NCI-H82 (cell line): ENCODE measurements around the gene NID2.

Experiments used
- DNase-seq: peaks from one replicate; lab custom pipeline; 2025; lab: John Stamatoyannopoulos, UW

Gene NID2, protein sequence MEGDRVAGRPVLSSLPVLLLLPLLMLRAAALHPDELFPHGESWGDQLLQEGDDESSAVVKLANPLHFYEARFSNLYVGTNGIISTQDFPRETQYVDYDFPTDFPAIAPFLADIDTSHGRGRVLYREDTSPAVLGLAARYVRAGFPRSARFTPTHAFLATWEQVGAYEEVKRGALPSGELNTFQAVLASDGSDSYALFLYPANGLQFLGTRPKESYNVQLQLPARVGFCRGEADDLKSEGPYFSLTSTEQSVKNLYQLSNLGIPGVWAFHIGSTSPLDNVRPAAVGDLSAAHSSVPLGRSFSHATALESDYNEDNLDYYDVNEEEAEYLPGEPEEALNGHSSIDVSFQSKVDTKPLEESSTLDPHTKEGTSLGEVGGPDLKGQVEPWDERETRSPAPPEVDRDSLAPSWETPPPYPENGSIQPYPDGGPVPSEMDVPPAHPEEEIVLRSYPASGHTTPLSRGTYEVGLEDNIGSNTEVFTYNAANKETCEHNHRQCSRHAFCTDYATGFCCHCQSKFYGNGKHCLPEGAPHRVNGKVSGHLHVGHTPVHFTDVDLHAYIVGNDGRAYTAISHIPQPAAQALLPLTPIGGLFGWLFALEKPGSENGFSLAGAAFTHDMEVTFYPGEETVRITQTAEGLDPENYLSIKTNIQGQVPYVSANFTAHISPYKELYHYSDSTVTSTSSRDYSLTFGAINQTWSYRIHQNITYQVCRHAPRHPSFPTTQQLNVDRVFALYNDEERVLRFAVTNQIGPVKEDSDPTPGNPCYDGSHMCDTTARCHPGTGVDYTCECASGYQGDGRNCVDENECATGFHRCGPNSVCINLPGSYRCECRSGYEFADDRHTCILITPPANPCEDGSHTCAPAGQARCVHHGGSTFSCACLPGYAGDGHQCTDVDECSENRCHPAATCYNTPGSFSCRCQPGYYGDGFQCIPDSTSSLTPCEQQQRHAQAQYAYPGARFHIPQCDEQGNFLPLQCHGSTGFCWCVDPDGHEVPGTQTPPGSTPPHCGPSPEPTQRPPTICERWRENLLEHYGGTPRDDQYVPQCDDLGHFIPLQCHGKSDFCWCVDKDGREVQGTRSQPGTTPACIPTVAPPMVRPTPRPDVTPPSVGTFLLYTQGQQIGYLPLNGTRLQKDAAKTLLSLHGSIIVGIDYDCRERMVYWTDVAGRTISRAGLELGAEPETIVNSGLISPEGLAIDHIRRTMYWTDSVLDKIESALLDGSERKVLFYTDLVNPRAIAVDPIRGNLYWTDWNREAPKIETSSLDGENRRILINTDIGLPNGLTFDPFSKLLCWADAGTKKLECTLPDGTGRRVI (N-terminal part only)

GRCh38 chr14:52068615-52069306, at the start of gene NID2:
TSS of gene NID2 (minus strand) at chr14:52069059. CDS start at chr14:52068994, 65 bp downstream.
- DNase-seq, result no peak

DNA sequence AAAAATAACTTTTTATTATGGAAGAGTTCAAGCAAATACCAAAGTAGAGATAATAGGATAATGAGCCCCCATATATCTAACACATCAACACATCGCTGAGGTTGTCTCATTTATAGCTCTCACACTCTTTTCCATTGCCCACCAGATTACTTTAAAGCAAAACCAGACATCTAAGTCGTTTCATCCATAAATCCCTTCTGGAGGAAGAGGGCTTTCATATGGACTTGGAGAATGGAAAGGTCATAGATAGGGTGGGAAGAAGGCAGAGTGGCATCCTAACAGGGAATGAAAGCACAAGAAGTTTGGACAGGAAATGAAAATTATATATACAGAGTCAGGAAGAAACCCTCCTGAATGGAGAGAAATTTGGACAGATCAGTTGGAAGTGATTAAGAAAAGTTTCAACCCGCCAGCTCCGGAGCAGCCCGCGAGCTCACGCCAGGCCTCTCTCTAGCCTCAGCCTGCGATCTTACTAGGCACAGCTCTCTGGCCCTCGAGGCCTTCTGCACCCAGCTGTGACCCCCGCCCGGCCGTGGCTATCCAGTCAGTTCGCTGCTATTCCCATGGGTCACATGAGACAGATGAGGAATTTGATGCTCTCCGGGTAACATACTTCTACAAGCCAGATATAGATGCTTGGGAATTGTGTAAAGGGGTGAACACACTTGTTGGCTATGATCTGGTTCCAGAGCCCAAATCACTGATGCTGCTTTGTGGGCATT, 48.4 kb upstream of the NID2 start:
- no peak for DNase-seq

DNA sequence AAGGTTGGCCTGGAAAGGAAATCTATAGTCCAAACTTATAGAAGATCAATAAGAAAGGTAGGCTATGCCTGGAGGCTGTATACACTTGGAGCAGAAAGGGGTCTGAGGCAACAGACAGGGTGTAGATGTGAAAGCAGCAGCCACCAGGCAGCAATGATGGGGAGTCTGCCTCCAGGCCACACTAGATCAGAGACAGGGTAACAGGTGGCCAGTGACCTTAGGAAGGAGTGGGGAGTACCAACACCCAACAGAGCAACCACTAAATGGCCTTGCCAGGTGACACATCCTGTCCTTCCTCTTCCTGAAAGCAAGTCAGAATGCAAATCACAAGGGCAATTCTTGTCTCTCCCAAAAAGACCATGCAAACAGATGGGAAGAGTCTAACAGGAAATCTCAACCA, 46.4 kb upstream of the NID2 start:
- DNase-seq, result no peak

DNA sequence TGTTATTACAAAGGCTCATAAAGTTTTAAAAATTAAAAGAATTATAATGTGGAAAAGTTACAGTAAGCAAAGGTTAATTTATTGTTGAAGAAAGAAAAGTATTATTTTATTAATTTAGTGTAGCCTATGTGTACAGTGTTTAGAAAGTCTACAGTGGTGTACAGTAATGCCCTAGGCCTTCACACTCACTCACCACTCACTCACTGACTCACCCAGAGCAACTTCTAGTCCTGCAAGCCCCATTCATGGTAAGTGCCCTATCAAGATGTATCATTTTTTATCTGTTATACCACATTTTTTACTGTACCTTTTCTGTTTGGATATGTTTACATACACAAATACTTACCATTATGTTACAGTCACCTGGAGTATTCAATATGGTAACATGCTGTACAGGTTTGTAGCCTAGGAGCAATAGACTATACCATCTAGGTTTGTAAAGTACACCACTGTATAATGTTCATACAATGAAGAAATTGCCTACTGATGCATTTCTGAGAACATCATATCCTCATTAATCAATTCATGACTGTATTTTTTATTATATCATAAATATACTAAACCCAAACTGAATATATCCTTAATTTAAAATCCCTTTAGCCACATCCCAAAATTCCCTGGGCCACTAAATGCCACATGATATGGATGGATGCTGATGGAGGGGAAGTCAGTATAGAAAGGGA, 43.6 kb upstream of the NID2 start:
- no peak for DNase-seq

GRCh38 chr14:52111583-52111982, 42.7 kb upstream of the NID2 start:
- no peak for DNase-seq

GRCh38 chr14:52110441-52111086, 41.7 kb upstream of the NID2 start:
- DNase-seq, result no peak

DNA sequence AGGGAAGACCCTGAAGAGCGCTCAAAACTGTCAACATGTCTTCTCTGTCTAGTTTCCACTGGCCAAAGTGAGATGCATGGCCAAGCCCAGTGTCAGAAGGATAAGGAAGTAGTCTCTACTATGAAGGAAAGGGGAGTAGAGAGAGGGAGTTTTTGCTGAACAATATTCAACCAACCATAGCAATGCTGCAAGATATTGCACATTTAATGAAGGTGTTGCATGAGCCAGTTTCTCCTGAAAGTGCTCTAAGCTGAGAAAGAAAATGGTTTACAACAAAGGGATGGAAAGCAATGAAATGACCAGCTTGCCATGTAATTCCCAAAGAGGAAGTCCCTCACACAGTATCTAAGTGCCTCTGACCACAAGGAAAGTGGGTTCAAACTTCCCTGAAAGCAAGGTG, 40.0 kb upstream of the NID2 start:
- DNase-seq, result no peak

GRCh38 chr14:52106840-52107239, 38.0 kb upstream of the NID2 start:
- DNase-seq, result no peak

- no peak for DNase-seq
Observed at GRCh38 chr14:52103416-52103815, 34.6 kb upstream of the NID2 start.

- DNase-seq, result no peak
Observed at GRCh38 chr14:52095794-52096193, 26.9 kb upstream of the NID2 start.

DNA sequence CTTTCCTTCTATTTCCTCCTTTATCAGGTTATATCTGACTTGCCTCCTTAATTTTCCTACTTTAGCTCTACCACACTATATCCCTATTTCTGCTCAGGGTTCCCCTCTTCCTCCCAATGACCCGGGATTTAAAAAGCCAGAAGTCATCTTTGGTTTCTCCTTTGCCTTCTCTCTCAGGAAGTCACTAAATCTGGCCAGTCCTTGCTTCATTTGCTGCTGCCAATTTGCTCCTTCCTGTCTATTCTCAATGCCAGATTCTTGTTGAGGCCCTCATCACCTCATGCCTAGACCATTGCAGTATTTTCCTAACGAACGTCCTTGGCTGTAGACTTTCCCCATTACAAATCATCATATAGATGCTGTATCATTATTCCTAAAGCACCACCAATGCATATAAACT, 26.5 kb upstream of the NID2 start:
- no peak for DNase-seq

- no peak for DNase-seq
Observed at GRCh38 chr14:52094546-52095271, 25.9 kb upstream of the NID2 start.

DNA sequence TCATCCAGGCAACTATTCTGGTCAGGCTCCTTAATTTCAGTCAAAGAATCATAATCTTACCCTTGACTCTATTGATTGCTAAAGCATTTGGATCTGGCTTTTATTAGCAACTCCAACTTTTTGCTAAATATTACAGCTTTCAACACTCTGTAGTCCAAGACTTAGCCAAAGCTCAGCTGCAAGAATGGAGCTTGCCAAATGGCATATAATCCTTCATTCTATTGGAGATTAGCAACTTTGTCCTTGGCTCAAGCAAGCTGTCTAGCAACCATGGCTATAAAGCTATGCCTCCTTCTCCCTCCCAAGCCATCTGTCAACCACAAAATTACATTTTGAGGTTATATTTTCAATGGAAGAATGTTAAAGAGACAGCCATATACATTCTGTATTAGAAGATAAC, 23.1 kb upstream of the NID2 start:
- DNase-seq, result peak; percentile 9

- DNase-seq, result no peak
Observed at GRCh38 chr14:52090936-52091335, 22.1 kb upstream of the NID2 start.

- no peak for DNase-seq
Observed at GRCh38 chr14:52089218-52089617, 20.4 kb upstream of the NID2 start.

- no peak for DNase-seq
Observed at GRCh38 chr14:52086711-52087110, 17.9 kb upstream of the NID2 start.

- no peak for DNase-seq
Observed at GRCh38 chr14:52082903-52083302, 14.0 kb upstream of the NID2 start.

GRCh38 chr14:52081964-52082363, 13.1 kb upstream of the NID2 start:
- DNase-seq, result no peak
